HL-60 (cell line): ENCODE measurements around the gene CEP68.

Source experiments
- DNase-seq, 2 experiments: peaks; one replicate each; pipeline ENCODE4 v3.0.0-alpha.2; 2010 to 2020; ENCODE audit warnings: low read depth in 1 of 2, low spot score in 1 of 2
- H3K27ac ChIP-seq: fragments of 250-450 bp; sonication (Bioruptor Pico); replicated peaks from 2 replicates; pipeline ENCODE4 v1.5.1; 2020; ENCODE audit warnings: mild to moderate bottlenecking, moderate library complexity
- H3K27me3 ChIP-seq: fragments of 250-450 bp; sonication (Bioruptor Pico); 2 replicates; pipeline ENCODE4 v1.5.1; 2021; ENCODE audit warnings: mild to moderate bottlenecking, moderate library complexity; ENCODE audit not compliant: insufficient read depth, poor library complexity, severe bottlenecking
- H3K4me3 ChIP-seq: replicated peaks from 2 replicates; pipeline ENCODE4 v1.5.1; 2011; ENCODE audit warnings: mild to moderate bottlenecking, control low read depth, low read length; ENCODE audit not compliant: insufficient read depth
- GABPA ChIP-seq: IDR thresholded peaks from 2 replicates; pipeline ENCODE4 v1.6.1; 2012; ENCODE audit warnings: low read depth
- POLR2AphosphoS5 ChIP-seq: IDR thresholded peaks from 2 replicates; pipeline ENCODE4 v1.6.1; 2012; ENCODE audit warnings: low read depth
- REST ChIP-seq: IDR thresholded peaks from 2 replicates; pipeline ENCODE4 v1.6.1; 2012; ENCODE audit warnings: low read depth; ENCODE audit not compliant: insufficient replicate concordance
- SPI1 ChIP-seq: IDR thresholded peaks from 2 replicates; pipeline ENCODE4 v1.6.1; 2012; ENCODE audit warnings: low read depth, mild to moderate bottlenecking, borderline replicate concordance
- TF ChIP-seq, protein P1 (sequence below): IDR thresholded peaks from one replicate; pipeline ENCODE4 v1.5.1; 2011; ENCODE audit warnings: low read length, control low read depth, inconsistent platforms; ENCODE audit not compliant: insufficient read depth

The CEP68 gene

DNA sequence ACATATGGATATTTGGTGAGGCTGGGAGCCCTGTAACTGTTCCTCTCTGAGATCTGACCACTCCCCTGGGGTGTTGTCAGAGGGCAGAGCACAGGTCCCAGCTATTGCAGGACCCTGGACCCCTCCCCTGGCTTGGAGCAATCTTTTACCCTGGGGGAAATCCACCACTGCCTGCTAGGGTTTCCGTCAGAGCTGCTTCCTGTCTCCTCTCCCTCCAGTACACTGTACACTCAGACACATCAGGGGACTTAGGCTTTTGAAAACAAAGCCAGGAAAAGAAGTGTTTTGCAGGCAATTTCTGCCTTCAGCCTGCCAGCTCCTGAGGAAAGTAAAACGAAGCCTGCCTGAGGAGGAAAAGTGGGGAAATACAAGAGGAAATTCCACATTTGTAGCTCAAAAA lies 13.2 kb upstream of the CEP68 start:
- H3K27ac ChIP-seq = no peak overlapping the region
- no peak for DNase-seq
- TF ChIP-seq REST (no peak), SPI1 (no peak), POLR2AphosphoS5 (no peak), GABPA (no peak)
- TF ChIP-seq, protein P1, sequence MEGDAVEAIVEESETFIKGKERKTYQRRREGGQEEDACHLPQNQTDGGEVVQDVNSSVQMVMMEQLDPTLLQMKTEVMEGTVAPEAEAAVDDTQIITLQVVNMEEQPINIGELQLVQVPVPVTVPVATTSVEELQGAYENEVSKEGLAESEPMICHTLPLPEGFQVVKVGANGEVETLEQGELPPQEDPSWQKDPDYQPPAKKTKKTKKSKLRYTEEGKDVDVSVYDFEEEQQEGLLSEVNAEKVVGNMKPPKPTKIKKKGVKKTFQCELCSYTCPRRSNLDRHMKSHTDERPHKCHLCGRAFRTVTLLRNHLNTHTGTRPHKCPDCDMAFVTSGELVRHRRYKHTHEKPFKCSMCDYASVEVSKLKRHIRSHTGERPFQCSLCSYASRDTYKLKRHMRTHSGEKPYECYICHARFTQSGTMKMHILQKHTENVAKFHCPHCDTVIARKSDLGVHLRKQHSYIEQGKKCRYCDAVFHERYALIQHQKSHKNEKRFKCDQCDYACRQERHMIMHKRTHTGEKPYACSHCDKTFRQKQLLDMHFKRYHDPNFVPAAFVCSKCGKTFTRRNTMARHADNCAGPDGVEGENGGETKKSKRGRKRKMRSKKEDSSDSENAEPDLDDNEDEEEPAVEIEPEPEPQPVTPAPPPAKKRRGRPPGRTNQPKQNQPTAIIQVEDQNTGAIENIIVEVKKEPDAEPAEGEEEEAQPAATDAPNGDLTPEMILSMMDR = no peak
- no peaks in the 10 kb centered on the region for H3K27me3 ChIP-seq
- H3K4me3 ChIP-seq = no peak overlapping the region

DNA sequence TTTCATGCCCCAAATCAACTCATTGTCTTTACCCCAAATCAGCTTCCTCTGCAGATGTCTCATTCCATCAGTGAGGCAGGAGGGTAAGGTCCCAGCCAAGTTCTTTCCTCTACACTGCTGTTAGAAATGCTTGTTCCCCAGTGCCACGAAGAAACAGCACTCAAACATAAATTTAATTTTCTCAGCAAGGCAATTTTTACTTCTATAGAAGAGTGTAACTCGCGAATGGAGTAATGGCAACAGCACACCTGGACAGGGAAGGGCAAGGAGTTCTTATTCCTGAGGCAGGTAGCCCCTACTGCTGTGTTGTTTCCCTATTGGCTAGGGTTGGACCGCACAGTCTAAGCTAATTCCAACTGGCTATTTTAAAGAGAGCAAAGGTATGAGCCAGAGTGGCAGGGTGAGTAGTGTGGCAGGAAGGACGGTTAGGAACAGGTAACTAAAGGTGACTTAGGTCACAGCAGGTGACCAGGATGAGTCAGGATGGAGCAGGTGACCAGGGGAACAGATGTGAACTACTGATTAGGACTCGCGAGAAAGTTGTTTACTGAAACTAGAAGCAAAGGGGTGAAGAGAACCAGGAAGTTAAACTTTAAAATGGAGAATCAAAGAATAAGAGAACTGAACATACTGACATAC lies 12.0 kb upstream of the CEP68 start:
- H3K4me3 ChIP-seq = no peak overlapping the region
- no peak overlapping the region for H3K27ac ChIP-seq
- no peak for DNase-seq
- H3K27me3 ChIP-seq = no peaks in the 10 kb centered on the region
- TF ChIP-seq, protein P1 = no peak
- TF ChIP-seq POLR2AphosphoS5 (no peak), SPI1 (no peak), GABPA (no peak), REST (no peak)

- DNase-seq = no peak
- Histone ChIP-seq H3K27me3 (no peaks in the 10 kb centered on the region), H3K4me3 (no peak overlapping the region), H3K27ac (no peak overlapping the region)
- TF ChIP-seq SPI1 (no peak), POLR2AphosphoS5 (no peak), REST (no peak), GABPA (no peak)
- TF ChIP-seq, protein P1 = no peak
These were observed 10.6 kb upstream of the CEP68 start for GRCh38 chr2:65045651-65046050.
